Raji (cell line): Measurements from ENCODE around the gene KRT222.

Experiments
- POLR2A ChIP-seq: IDR thresholded peaks from 2 replicates; pipeline ENCODE4 v1.6.1; 2011; ENCODE audit warnings: low read depth, low read length, control low read depth; ENCODE audit not compliant: insufficient read depth

The KRT222 gene

GRCh38 chr17:40612599-40613244 is 52.3 kb downstream of the KRT222 start:
- TF ChIP-seq POLR2A: no peak

- TF ChIP-seq POLR2A: no peak
Observed at GRCh38 chr17:40611840-40612474, 53.0 kb downstream of the KRT222 start.

GRCh38 chr17:40610359-40610758 is 54.6 kb downstream of the KRT222 start:
- no peak for TF ChIP-seq POLR2A

- no peak for TF ChIP-seq POLR2A
Observed at GRCh38 chr17:40608061-40608581, 56.9 kb downstream of the KRT222 start.

GRCh38 chr17:40607641-40608040 is 57.3 kb downstream of the KRT222 start:
- TF ChIP-seq POLR2A: no peak

- no peak for TF ChIP-seq POLR2A
Observed at GRCh38 chr17:40606548-40607353, 58.2 kb downstream of the KRT222 start.

- no peak for TF ChIP-seq POLR2A
Observed at GRCh38 chr17:40605306-40605705, 59.7 kb downstream of the KRT222 start.
